Measurements from ENCODE around the gene PCDHB12.
"Not testable (repeated sequence)": the region's sequence is repeated elsewhere in the genome, so short reads cannot be mapped to it uniquely, and the experiment has no call there.

GRCh38 chr5:141246971-141247370, 38.5 kb downstream of the PCDHB12 start:
- not testable (repeated sequence) for TF ChIP-seq POLR2A (IDR thresholded peaks at IDR 0.05; ENCODE audit: low read depth, low read length); POLR2AphosphoS5 (IDR thresholded peaks at IDR 0.05; ENCODE audit: low read depth, low read length); TAF1 (IDR thresholded peaks at IDR 0.05; ENCODE audit: borderline replicate concordance, low read depth, low read length)

All from GM12892 (cell line).